Measurements from ENCODE around the gene ADAP1. TPM values are rescaled to one million over a fixed set of nuclear protein-coding genes. Genes with fewer than 3 reads are reported as not detected.
A peak's percentile ranks its signal among the peaks of the same experiment; 100 is the strongest.
"Not testable (repeated sequence)": the region's sequence is repeated elsewhere in the genome, so short reads cannot be mapped to it uniquely, and the experiment has no call there.

The ADAP1 gene
- total RNA-seq, 1 experiment from 2014 or later, result 34.0 TPM

GRCh38 chr7:873367-874002 lies 81.0 kb downstream of the ADAP1 start:
- peak overlapping the region; percentile 42 for H3K9ac ChIP-seq (ENCODE audit: low read length)
- POLR2A ChIA-PET, result no interaction called here

DNA sequence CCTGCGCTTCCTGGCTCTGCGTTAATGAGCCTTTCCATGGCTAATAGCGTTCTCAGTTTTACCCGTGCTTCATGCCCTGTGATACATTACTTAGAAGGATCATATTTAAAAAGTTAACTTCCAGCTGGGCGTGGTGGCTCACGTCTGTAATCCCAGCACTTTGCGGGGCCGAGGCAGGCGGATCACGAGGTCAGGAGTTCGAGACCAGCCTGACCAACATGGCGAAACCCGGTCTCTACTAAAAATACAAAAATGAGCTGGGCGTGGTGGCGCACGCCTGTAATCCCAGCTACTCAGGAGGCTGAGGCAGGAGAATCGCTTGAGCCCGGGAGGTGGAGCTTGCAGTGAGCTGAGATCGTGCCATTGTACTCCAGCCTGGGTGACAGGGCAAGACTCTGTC lies 81.8 kb downstream of the ADAP1 start:
- RAD21 ChIA-PET (ENCODE audit: low non-redundant PET in 1 of 2, low total read pairs in 2 of 2, uncharacterized antibody in 2 of 2, unreplicated experiment in 2 of 2); BruUV-seq (replicated peaks); H3K4me2 ChIP-seq (ENCODE audit: low read length); H4K20me1 ChIP-seq (ENCODE audit: insufficient read depth); H3K27me3 ChIP-seq (ENCODE audit: insufficient read depth, low read length); H2AFZ ChIP-seq (ENCODE audit: low read depth, low read length, poor library complexity, severe bottlenecking); DNase-seq (ENCODE audit: low read depth, low spot score); H3K9me2 ChIP-seq (ENCODE audit: insufficient read depth); H3K9ac ChIP-seq (ENCODE audit: low read length); H3K4me3 ChIP-seq (replicated peaks in 1 of 2; ENCODE audit: low read depth in 1 of 2, low read length in 2 of 2); ATAC-seq; H3K9me3 ChIP-seq (ENCODE audit: control insufficient read depth in 1 of 2, insufficient read depth in 1 of 2, low read depth in 1 of 2, low read length in 2 of 2); POLR2A ChIA-PET: not testable (repeated sequence)
- CTCF ChIA-PET, result interaction anchor here (0.8 to 1.5 kb wide), 5 partner anchors 9 to 86 kb away, joined by 3 to 10 read pairs (median 6); no protein-coding TSS in a partner anchor
- H3K79me2 ChIP-seq (ENCODE audit: insufficient read depth, low read length), result peaks cover 18% of the 10 kb centered on the region
- intact Hi-C loops (cut with micrococcal nuclease), result loop anchor here (1.0 to 5.0 kb wide), 2 partner anchors 86 to 550 kb away; no protein-coding TSS in a partner anchor
- peaks cover 7 to 19% of the 10 kb centered on the region in 2 experiments; a peak in 3 of 4 replicates for H3K4me1 ChIP-seq (ENCODE audit: control insufficient read depth in 1 of 2, insufficient read depth in 2 of 2, low read length in 2 of 2)
- H3K36me3 ChIP-seq (ENCODE audit: control insufficient read depth in 1 of 2, insufficient read depth in 2 of 2, low read length in 2 of 2), result peaks cover 21 to 28% of the 10 kb centered on the region in 2 experiments
- H3K27ac ChIP-seq (ENCODE audit: low read depth, low read length), result 0 out of 2 replicates have a peak overlapping the region, but pooled peaks have one; percentile 16

More at GRCh38 chr7:873367-874002, 81.0 kb downstream of the ADAP1 start:
- intact Hi-C loops (cut with micrococcal nuclease), result loop anchor here (1.0 to 5.0 kb wide), 2 partner anchors 87 to 551 kb away; no protein-coding TSS in a partner anchor
- Histone ChIP-seq H3K4me3 (replicated peaks in 1 of 2; ENCODE audit: low read depth in 1 of 2, low read length in 2 of 2) (no peak overlapping the region), H3K9me2 (ENCODE audit: insufficient read depth) (no peaks in the 10 kb centered on the region), H4K20me1 (ENCODE audit: insufficient read depth) (no peaks in the 10 kb centered on the region; the same call in 1 of the 2 replicates), H3K27ac (ENCODE audit: low read depth, low read length) (peak overlapping the region; percentile 36), H3K36me3 (ENCODE audit: control insufficient read depth in 1 of 2, insufficient read depth in 2 of 2, low read length in 2 of 2) (peaks cover 21 to 27% of the 10 kb centered on the region in 2 experiments), H3K4me1 (ENCODE audit: control insufficient read depth in 1 of 2, insufficient read depth in 2 of 2, low read length in 2 of 2) (peaks cover 10 to 26% of the 10 kb centered on the region in 2 experiments; a peak in 3 of 4 replicates), H2AFZ (ENCODE audit: low read depth, low read length, poor library complexity, severe bottlenecking) (no peak overlapping the region), H3K9me3 (ENCODE audit: control insufficient read depth in 1 of 2, insufficient read depth in 1 of 2, low read depth in 1 of 2, low read length in 2 of 2) (no peaks in the 10 kb centered on the region), H3K27me3 (ENCODE audit: insufficient read depth, low read length) (no peaks in the 10 kb centered on the region), H3K79me2 (ENCODE audit: insufficient read depth, low read length) (peaks cover 21% of the 10 kb centered on the region), H3K4me2 (ENCODE audit: low read length) (no peak overlapping the region; the same call in 1 of the 2 replicates)
- ChIA-PET RAD21 (ENCODE audit: low non-redundant PET in 1 of 2, low total read pairs in 2 of 2, uncharacterized antibody in 2 of 2, unreplicated experiment in 2 of 2) (interaction anchor here (0.5 to 0.6 kb wide), 2 partner anchors 53 to 282 kb away, joined by 4 read pairs; no protein-coding TSS in a partner anchor), CTCF (interaction anchor here (0.6 to 1.5 kb wide), 10 partner anchors 10 to 552 kb away, joined by 3 to 10 read pairs (median 4); partner anchors contain the start of gene SUN1)
- BruUV-seq (replicated peaks), result no TSS peak
- peak; percentile 28; the same call in 1 of the 2 replicates for TF ChIP-seq POLR2AphosphoS5 (IDR thresholded peaks at IDR 0.05; ENCODE audit: low read depth, low read length)
- no peak for TF ChIP-seq EGR1 (IDR thresholded peaks at IDR 0.05; ENCODE audit: low read depth)
- TF ChIP-seq, protein P1, sequence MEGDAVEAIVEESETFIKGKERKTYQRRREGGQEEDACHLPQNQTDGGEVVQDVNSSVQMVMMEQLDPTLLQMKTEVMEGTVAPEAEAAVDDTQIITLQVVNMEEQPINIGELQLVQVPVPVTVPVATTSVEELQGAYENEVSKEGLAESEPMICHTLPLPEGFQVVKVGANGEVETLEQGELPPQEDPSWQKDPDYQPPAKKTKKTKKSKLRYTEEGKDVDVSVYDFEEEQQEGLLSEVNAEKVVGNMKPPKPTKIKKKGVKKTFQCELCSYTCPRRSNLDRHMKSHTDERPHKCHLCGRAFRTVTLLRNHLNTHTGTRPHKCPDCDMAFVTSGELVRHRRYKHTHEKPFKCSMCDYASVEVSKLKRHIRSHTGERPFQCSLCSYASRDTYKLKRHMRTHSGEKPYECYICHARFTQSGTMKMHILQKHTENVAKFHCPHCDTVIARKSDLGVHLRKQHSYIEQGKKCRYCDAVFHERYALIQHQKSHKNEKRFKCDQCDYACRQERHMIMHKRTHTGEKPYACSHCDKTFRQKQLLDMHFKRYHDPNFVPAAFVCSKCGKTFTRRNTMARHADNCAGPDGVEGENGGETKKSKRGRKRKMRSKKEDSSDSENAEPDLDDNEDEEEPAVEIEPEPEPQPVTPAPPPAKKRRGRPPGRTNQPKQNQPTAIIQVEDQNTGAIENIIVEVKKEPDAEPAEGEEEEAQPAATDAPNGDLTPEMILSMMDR (IDR thresholded peaks at IDR 0.05 in 2 of 3, conservative IDR thresholded peaks at IDR 0.05 in 1 of 3; ENCODE audit: borderline replicate concordance in 1 of 3, insufficient read depth in 1 of 3, low read depth in 2 of 3, low read length in 2 of 3), result peak in 2 of 3 experiments; percentile 96 to 99; a peak in 4 of 6 replicates
- no peak for TF ChIP-seq TCF7L2 (IDR thresholded peaks at IDR 0.05; ENCODE audit: borderline replicate concordance, extremely low read depth, insufficient read depth, insufficient read length)
- TF ChIP-seq ELF1 (IDR thresholded peaks at IDR 0.05; ENCODE audit: borderline replicate concordance, low read depth), result no peak
- TF ChIP-seq YY1 (IDR thresholded peaks at IDR 0.05; ENCODE audit: extremely low read depth, insufficient replicate concordance, low read depth, low read length), result peak; percentile 49
- TF ChIP-seq, protein P2, sequence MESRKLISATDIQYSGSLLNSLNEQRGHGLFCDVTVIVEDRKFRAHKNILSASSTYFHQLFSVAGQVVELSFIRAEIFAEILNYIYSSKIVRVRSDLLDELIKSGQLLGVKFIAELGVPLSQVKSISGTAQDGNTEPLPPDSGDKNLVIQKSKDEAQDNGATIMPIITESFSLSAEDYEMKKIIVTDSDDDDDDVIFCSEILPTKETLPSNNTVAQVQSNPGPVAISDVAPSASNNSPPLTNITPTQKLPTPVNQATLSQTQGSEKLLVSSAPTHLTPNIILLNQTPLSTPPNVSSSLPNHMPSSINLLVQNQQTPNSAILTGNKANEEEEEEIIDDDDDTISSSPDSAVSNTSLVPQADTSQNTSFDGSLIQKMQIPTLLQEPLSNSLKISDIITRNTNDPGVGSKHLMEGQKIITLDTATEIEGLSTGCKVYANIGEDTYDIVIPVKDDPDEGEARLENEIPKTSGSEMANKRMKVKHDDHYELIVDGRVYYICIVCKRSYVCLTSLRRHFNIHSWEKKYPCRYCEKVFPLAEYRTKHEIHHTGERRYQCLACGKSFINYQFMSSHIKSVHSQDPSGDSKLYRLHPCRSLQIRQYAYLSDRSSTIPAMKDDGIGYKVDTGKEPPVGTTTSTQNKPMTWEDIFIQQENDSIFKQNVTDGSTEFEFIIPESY (IDR thresholded peaks at IDR 0.05; ENCODE audit: extremely low read depth, insufficient replicate concordance, low read length), result no peak
- DNase-seq (ENCODE audit: low read depth, low spot score) (peak; percentile 72), ATAC-seq (peak; percentile 43)
